Stimulated activated CD4-positive, alpha-beta T cell treated with anti-CD3 and anti-CD28 coated beads, Interleukin-15, amount 100 ng/mL, for 1 hour (primary cell): ENCODE results near the gene SMNDC1.
"Not testable (repeated sequence)": the region's sequence is repeated elsewhere in the genome, so short reads cannot be mapped to it uniquely, and the experiment has no call there.

ENCODE experiments used
- DNase-seq, 2 donors: peaks; one replicate each; pipeline ENCODE4 v3.0.0-alpha.2; 2020; ENCODE audit warnings: low read depth in 1 of 2, low spot score in 1 of 2

SMNDC1 gene

GRCh38 chr10:110284262-110284661 is 20.5 kb downstream of the SMNDC1 start:
- no peak for DNase-seq

GRCh38 chr10:110279407-110279986 is 25.2 kb downstream of the SMNDC1 start:
- DNase-seq: no peak

- no peak for DNase-seq
Measured at GRCh38 chr10:110278562-110279406, 25.9 kb downstream of the SMNDC1 start.

GRCh38 chr10:110277591-110277990 is 27.1 kb downstream of the SMNDC1 start:
- DNase-seq: no peak

- no peak for DNase-seq
Measured at GRCh38 chr10:110276603-110277002, 28.1 kb downstream of the SMNDC1 start.

- DNase-seq: no peak
Measured at GRCh38 chr10:110275128-110275729, 29.5 kb downstream of the SMNDC1 start.

GRCh38 chr10:110274647-110275046 is 30.1 kb downstream of the SMNDC1 start:
- DNase-seq: no peak

GRCh38 chr10:110274072-110274627 is 30.6 kb downstream of the SMNDC1 start:
- DNase-seq: no peak

- DNase-seq: no peak
Measured at GRCh38 chr10:110273474-110273873, 31.2 kb downstream of the SMNDC1 start.

- not testable (repeated sequence) for DNase-seq
Measured at GRCh38 chr10:110272995-110273394, 31.7 kb downstream of the SMNDC1 start.

GRCh38 chr10:110269374-110270318 is 35.1 kb downstream of the SMNDC1 start:
- DNase-seq: no peak

- no peak for DNase-seq
Measured at GRCh38 chr10:110268971-110269370, 35.7 kb downstream of the SMNDC1 start.

GRCh38 chr10:110268442-110268841 is 36.3 kb downstream of the SMNDC1 start:
- no peak for DNase-seq

- no peak for DNase-seq
Measured at GRCh38 chr10:110267276-110267675, 37.4 kb downstream of the SMNDC1 start.

- DNase-seq: no peak
Measured at GRCh38 chr10:110265573-110266193, 39.0 kb downstream of the SMNDC1 start.

GRCh38 chr10:110263164-110263563 is 41.6 kb downstream of the SMNDC1 start:
- no peak for DNase-seq

GRCh38 chr10:110260746-110261477 is 43.8 kb downstream of the SMNDC1 start:
- no peak for DNase-seq

GRCh38 chr10:110259317-110259716 is 45.4 kb downstream of the SMNDC1 start:
- no peak for DNase-seq

- no peak for DNase-seq
Measured at GRCh38 chr10:110258542-110258941, 46.2 kb downstream of the SMNDC1 start.

GRCh38 chr10:110254467-110254866 is 50.3 kb downstream of the SMNDC1 start:
- no peak for DNase-seq
